GM19468 (cell line): ENCODE data around the gene OTX1.

Experiments used
- ATAC-seq: cut with Tn5 transposase; IDR thresholded peaks from one replicate; pipeline ENCODE4 v1.9.1; 2021; ENCODE audit warnings: mild to moderate bottlenecking, moderate library complexity, moderate number of reproducible peaks; ENCODE audit not compliant: unreplicated experiment; ENCODE audit errors: extremely low read depth

OTX1 gene

DNA sequence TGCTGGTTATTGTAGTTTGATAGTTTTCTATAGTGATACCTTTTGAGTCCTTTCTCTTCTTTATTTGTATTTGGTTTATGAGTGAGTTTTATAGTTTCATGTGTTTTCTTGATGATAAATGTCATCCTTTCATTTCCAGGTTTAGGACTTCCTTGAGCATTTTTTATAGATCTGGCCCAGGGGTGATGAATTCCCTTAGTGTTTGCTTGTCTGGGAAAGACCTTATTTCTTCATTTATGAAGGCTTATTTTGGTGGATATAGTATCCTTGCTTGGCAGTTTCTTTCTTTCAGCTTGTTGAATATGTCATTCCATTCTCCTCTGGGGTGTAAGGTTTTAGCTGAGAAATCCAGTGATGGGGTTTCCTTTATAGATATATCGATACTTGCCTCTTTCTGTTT, 53.9 kb downstream of the OTX1 start:
- no peak for ATAC-seq
